GM21423 (cell line): ENCODE measurements around the gene TALDO1.
A peak's percentile ranks its signal among the peaks of the same experiment; 100 is the strongest.

ENCODE experiments used
- ATAC-seq: cut with Tn5 transposase; IDR thresholded peaks from one replicate; pipeline ENCODE4 v1.9.1; 2021; ENCODE audit warnings: mild to moderate bottlenecking, moderate library complexity; ENCODE audit not compliant: unreplicated experiment

The TALDO1 gene

GRCh38 chr11:766936-767210, 19.6 kb downstream of the TALDO1 start:
- no peak for ATAC-seq

GRCh38 chr11:767238-767637, 20.0 kb downstream of the TALDO1 start:
- ATAC-seq = no peak

GRCh38 chr11:769887-770641, 22.8 kb downstream of the TALDO1 start:
- no peak for ATAC-seq

GRCh38 chr11:770642-771616, 23.7 kb downstream of the TALDO1 start:
- no peak for ATAC-seq

GRCh38 chr11:771617-772204, 24.4 kb downstream of the TALDO1 start:
- ATAC-seq = no peak

- no peak for ATAC-seq
Measured at GRCh38 chr11:772429-773390, 25.4 kb downstream of the TALDO1 start.

GRCh38 chr11:773425-773824, 26.2 kb downstream of the TALDO1 start:
- no peak for ATAC-seq

GRCh38 chr11:773830-774229, 26.6 kb downstream of the TALDO1 start:
- no peak for ATAC-seq

- ATAC-seq = no peak
Measured at GRCh38 chr11:774873-775592, 27.8 kb downstream of the TALDO1 start.

- no peak for ATAC-seq
Measured at GRCh38 chr11:776263-776560, 28.9 kb downstream of the TALDO1 start.

- ATAC-seq = peak; percentile 16
Measured at GRCh38 chr11:776561-777287, 29.5 kb downstream of the TALDO1 start.

- ATAC-seq = peak; percentile 82
Measured at GRCh38 chr11:777288-778255, 30.3 kb downstream of the TALDO1 start, which contains the start of gene GATD1. Gene GATD1 (minus strand): TSS chr11:777487. CDS start chr11:777462, 25 bp downstream.

GRCh38 chr11:778976-779954, 32.0 kb downstream of the TALDO1 start:
- ATAC-seq = no peak

GRCh38 chr11:779955-780532, 32.8 kb downstream of the TALDO1 start:
- no peak for ATAC-seq

- ATAC-seq = no peak
Measured at GRCh38 chr11:782264-783174, 35.3 kb downstream of the TALDO1 start.

- ATAC-seq = no peak
Measured at GRCh38 chr11:783581-784015, 36.3 kb downstream of the TALDO1 start.
